Sigmoid colon (tissue), 7 donors: ENCODE results near the gene MPZL2. TPM values are rescaled to one million over a fixed set of nuclear protein-coding genes. Genes with fewer than 3 reads are reported as not detected.

Experiments
- DNase-seq: peaks from one replicate; pipeline ENCODE4 v3.0.0-alpha.2; 2019
- H3K27ac ChIP-seq, 4 donors: fragments of 200-600 bp; sonication (generic); one replicate each; pipeline ENCODE4 v1.5.1; 2016 to 2019; ENCODE audit warnings: mild to moderate bottlenecking in 1 of 4
- H3K27me3 ChIP-seq, 3 donors: fragments of 200-600 bp; sonication (generic); one replicate each; pipeline ENCODE4 v1.5.1; 2019; ENCODE audit warnings: mild to moderate bottlenecking in 1 of 3
- H3K36me3 ChIP-seq, 4 donors: fragments of 200-600 bp; sonication (generic); one replicate each; pipeline ENCODE4 v1.5.1; 2016 to 2019
- H3K4me1 ChIP-seq, 4 donors: fragments of 200-600 bp; sonication (generic); one replicate each; pipeline ENCODE4 v1.5.1; 2017 to 2019
- H3K4me3 ChIP-seq, 4 donors: fragments of 200-600 bp; sonication (generic); one replicate each; pipeline ENCODE4 v1.5.1; 2017 to 2019; ENCODE audit warnings: mild to moderate bottlenecking in 2 of 4, moderate library complexity in 1 of 4
- H3K9me3 ChIP-seq, 4 donors: fragments of 200-600 bp in 3 of 4; sonication (generic) in 3 of 4; one replicate each; pipeline versions ENCODE4 v1.5.1 to v1.6.1; 2013 to 2019
- EP300 ChIP-seq, 4 donors: sonication (generic); formaldehyde crosslinking; IDR thresholded peaks; one replicate each; pipeline ENCODE4 v1.6.1; 2017; ENCODE audit warnings: antibody characterized with exemption in 4 of 4
- POLR2A ChIP-seq, 2 donors: fragments of 450-650 bp; IDR thresholded peaks; one replicate each; pipeline ENCODE4 v1.6.1; 2016; ENCODE audit warnings: antibody characterized with exemption in 2 of 2, mild to moderate bottlenecking in 2 of 2, moderate library complexity in 2 of 2
- POLR2AphosphoS5 ChIP-seq, 4 donors: sonication (generic); formaldehyde crosslinking; IDR thresholded peaks; one replicate each; pipeline ENCODE4 v1.6.1; 2017; ENCODE audit warnings: antibody characterized with exemption in 4 of 4
- WGBS, 2 donors: extraction: QIAGEN DNeasy Blood & Tissue Kit; methylation state at CpG; one replicate each; pipeline ENCODE4 v1.1.7; 2013; 5-methylcytosine and 5-hydroxymethylcytosine counted together
- intact Hi-C: fragments of 100-400 bp; cut with DNase I; formaldehyde crosslinking; loops from one replicate; pipeline ENCODE4 v1.15.1; 2023
- polyA plus RNA-seq, 3 donors: library from polyadenylated mRNA; stranded (reverse); fragments of 200-250 nt; gene quantifications; one replicate each; pipeline ENCODE4 v1.2.3, GENCODE V29; 2013
- total RNA-seq, 4 donors: library from RNA; depleted of rRNA; stranded (reverse); fragments of >200 nt; gene quantifications; one replicate each; pipeline ENCODE4 v1.1.0, GENCODE V29; 2016
- TF ChIP-seq, protein P1 (sequence below), 4 experiments: fragments of 450-650 bp in 3 of 4; fragments of 200-600 bp in 1 of 4; IDR thresholded peaks; one replicate each; pipeline ENCODE4 v1.5.1; 2016 to 2019; ENCODE audit warnings: antibody characterized with exemption in 4 of 4, mild to moderate bottlenecking in 3 of 4, moderate library complexity in 2 of 4
- donor health status: healthy with polysubstance abuse.
- donor health status: Bipolar disorder and iron deficiency.
- donor health status: healthy.

MPZL2 gene
- total and polyA plus RNA-seq, 7 donors: 7.7 to 27.6 (median 9.6) TPM

DNA sequence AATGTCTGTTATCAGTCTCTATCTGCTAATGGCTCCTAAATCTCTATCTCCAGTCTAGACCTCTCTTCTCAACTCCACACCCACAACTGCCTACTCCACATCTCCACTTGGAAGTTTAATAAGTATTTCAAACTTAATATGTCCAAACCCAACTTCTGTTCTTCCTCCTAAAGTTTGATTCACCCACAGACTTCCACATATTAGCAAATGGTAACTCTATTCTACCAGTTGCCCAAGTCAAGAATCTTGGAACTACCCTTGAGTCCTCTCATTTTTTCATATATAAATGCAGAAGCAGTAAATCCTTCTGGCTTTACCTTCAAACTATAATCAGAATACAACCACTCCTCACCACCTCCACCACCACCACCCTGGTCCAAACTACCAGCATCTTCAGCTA, 32.6 kb downstream of the MPZL2 start:
- Histone ChIP-seq H3K9me3 (no peaks in the 10 kb centered on the region), H3K4me3 (no peak overlapping the region), H3K27ac (no peak overlapping the region), H3K27me3 (no peaks in the 10 kb centered on the region), H3K36me3 (no peaks in the 10 kb centered on the region), H3K4me1 (no peaks in the 10 kb centered on the region)
- TF ChIP-seq EP300 (IDR thresholded peaks at IDR 0.05) (no peak), POLR2A (IDR thresholded peaks at IDR 0.05) (no peak), POLR2AphosphoS5 (IDR thresholded peaks at IDR 0.05) (no peak)
- TF ChIP-seq, protein P1, sequence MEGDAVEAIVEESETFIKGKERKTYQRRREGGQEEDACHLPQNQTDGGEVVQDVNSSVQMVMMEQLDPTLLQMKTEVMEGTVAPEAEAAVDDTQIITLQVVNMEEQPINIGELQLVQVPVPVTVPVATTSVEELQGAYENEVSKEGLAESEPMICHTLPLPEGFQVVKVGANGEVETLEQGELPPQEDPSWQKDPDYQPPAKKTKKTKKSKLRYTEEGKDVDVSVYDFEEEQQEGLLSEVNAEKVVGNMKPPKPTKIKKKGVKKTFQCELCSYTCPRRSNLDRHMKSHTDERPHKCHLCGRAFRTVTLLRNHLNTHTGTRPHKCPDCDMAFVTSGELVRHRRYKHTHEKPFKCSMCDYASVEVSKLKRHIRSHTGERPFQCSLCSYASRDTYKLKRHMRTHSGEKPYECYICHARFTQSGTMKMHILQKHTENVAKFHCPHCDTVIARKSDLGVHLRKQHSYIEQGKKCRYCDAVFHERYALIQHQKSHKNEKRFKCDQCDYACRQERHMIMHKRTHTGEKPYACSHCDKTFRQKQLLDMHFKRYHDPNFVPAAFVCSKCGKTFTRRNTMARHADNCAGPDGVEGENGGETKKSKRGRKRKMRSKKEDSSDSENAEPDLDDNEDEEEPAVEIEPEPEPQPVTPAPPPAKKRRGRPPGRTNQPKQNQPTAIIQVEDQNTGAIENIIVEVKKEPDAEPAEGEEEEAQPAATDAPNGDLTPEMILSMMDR (IDR thresholded peaks at IDR 0.05): no peak
- intact Hi-C loops: no loop called here
- DNase-seq: no peak

DNA sequence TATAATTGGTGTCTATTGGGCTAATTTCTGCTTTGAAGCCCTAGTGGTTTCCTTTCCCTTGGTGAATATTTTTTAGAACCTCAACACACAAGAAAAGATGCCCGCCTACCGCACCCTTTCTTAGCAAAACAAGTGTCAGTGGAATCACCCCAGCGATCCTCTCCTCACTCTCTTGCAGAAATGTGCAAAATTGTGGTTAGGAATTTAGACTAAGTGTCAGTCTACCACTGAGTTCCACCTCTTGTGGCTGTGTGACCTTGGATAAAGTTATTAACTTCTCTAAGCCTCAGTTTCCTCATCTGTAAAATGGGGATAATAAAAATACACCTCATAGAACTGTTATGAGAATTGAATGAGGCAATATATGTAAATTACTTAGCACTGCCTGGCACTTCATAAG, 34.0 kb downstream of the MPZL2 start:
- H3K36me3 ChIP-seq: no peaks in the 10 kb centered on the region
- 73 to 88% methylated on average over 3 of the region's 3 CpGs for WGBS, 2 donors

DNA sequence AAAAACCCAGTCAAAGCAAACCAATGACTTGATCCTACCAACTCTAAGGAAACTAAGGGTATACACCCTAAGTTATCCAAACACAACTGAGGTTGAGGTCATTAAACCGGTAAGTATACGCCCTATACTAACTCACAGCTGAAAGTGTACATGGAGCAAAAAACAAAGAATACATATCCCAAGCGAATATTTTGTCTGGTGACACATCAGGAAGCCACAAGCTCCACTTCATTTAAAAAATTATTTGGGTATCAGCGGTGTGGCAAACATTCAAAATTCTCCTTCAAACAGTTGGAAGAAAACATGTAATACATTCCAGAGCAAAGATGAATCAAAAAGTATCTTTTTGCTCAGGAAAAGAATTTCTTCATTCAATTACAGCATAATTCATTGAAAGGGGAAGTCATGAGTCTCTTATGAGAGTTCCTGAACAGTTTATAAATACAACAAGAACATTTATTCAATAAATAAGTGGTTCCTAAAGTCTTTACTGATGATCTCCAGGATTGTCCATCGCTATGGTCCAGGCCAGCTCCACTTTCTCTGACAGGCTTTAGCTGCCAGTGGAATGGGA, 34.7 kb downstream of the MPZL2 start:
- TF ChIP-seq POLR2AphosphoS5 (IDR thresholded peaks at IDR 0.05) (no peak), EP300 (IDR thresholded peaks at IDR 0.05) (no peak), POLR2A (IDR thresholded peaks at IDR 0.05) (no peak)
- TF ChIP-seq, protein P1 (IDR thresholded peaks at IDR 0.05): no peak

More for the DNA sequence above, 34.0 kb downstream of the MPZL2 start:
- Histone ChIP-seq H3K4me1 (no peaks in the 10 kb centered on the region), H3K27me3 (no peaks in the 10 kb centered on the region), H3K9me3 (no peaks in the 10 kb centered on the region), H3K4me3 (no peak overlapping the region), H3K27ac (no peak overlapping the region)
- intact Hi-C loops: no loop called here
- DNase-seq: no peak
- no peak for TF ChIP-seq POLR2AphosphoS5 (IDR thresholded peaks at IDR 0.05)
- no peak for TF ChIP-seq EP300 (IDR thresholded peaks at IDR 0.05)
- TF ChIP-seq, protein P1 (IDR thresholded peaks at IDR 0.05): no peak
- TF ChIP-seq POLR2A (IDR thresholded peaks at IDR 0.05): no peak

DNA sequence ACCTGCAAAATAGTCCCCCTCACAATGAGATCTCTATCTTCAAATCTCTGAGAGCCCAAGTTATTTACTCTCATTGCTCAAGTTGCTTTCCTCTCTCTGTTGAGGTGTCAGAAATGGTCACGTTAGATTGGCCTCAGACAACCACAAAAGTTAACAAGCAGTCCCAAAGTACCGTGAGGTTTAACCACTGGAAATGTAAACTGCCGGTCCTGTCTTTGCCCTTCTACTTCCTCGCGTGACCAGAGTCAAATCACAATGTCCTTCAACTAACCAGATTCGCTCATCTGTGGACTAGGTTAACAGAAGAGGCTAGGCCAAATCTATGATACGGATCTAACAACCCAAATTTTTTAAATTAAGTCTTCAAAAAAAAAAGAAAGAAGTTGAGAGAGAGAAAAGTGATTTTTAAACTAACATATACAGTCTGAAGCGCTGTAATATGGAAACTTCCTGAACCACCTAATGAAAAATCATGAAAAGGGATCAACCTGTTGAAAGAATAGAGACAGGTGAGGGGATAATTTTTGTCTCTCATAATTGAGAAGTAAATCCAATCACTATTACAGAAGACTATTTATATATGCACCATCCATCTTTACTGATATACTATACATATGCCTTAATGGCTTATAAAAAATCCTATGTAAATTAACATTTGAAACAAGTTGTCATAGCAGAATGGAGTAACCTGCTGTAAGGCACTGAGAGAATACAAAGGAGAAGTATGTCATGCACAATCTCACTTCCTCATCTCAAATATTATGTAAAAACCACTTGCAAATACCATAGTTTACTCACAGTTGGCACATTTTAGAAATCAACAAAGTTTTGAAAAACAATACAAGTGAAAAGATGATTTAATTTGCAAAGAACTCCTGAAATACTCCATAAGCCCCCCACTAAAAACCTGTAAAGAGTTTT, 36.0 kb downstream of the MPZL2 start:
- 66 to 86% methylated on average over 8 of the region's 8 CpGs for WGBS, 2 donors
- DNase-seq: no peak

More for the DNA sequence above, 34.7 kb downstream of the MPZL2 start:
- Histone ChIP-seq H3K4me1 (no peaks in the 10 kb centered on the region), H3K27me3 (no peaks in the 10 kb centered on the region), H3K9me3 (no peaks in the 10 kb centered on the region), H3K36me3 (no peaks in the 10 kb centered on the region), H3K27ac (peak overlapping the region in 1 of 4 donors; percentile 1), H3K4me3 (no peak overlapping the region)
- DNase-seq: no peak
- WGBS, 2 donors: 58 to 74% methylated on average over 5 of the region's 5 CpGs
- intact Hi-C loops: no loop called here

More for the DNA sequence above, 36.0 kb downstream of the MPZL2 start:
- no peak overlapping the region for H3K4me3 ChIP-seq
- H3K36me3 ChIP-seq: no peaks in the 10 kb centered on the region
- TF ChIP-seq, protein P1 (IDR thresholded peaks at IDR 0.05): no peak
- TF ChIP-seq EP300 (IDR thresholded peaks at IDR 0.05) (no peak), POLR2A (IDR thresholded peaks at IDR 0.05) (no peak)
- intact Hi-C loops: no loop called here
- H3K27me3 ChIP-seq: no peaks in the 10 kb centered on the region
- H3K4me1 ChIP-seq: no peaks in the 10 kb centered on the region
- H3K9me3 ChIP-seq: no peaks in the 10 kb centered on the region
- no peak overlapping the region for H3K27ac ChIP-seq
